ENCODE results near the gene SLC35F5. TPM values are rescaled to one million over a fixed set of nuclear protein-coding genes. Genes with fewer than 3 reads are reported as not detected.

The SLC35F5 gene, protein sequence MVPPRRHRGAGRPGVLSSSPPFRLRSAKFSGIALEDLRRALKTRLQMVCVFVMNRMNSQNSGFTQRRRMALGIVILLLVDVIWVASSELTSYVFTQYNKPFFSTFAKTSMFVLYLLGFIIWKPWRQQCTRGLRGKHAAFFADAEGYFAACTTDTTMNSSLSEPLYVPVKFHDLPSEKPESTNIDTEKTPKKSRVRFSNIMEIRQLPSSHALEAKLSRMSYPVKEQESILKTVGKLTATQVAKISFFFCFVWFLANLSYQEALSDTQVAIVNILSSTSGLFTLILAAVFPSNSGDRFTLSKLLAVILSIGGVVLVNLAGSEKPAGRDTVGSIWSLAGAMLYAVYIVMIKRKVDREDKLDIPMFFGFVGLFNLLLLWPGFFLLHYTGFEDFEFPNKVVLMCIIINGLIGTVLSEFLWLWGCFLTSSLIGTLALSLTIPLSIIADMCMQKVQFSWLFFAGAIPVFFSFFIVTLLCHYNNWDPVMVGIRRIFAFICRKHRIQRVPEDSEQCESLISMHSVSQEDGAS
- total RNA-seq, result 10 to 100 TPM; 43.9 to 75.3 (median 58.0) TPM

- intact Hi-C loops (cut with DNase I), result no loop called here
- Histone ChIP-seq H3K4me1 (peaks cover 3 to 35% (median 16%) of the 10 kb centered on the region in 3 donors), H3K4me3 (peak within 1 kb of the TSS; percentile 89 to 95 (median 94)), H3K9me3 (no peaks in the 10 kb centered on the region), H3K27me3 (no peaks in the 10 kb centered on the region), H3K27ac (peak within 1 kb of the TSS; percentile 97 to 98 (median 97)), H3K36me3 (peaks cover 0 to 11% (median 0%) of the 10 kb centered on the region in 3 donors)
- peak in 3 of 4 donors; percentile 48 to 90 (median 78) for TF ChIP-seq POLR2A (IDR thresholded peaks at IDR 0.05)
- peak in 3 of 6 experiments; percentile 4 to 37 (median 5) for TF ChIP-seq CTCF (IDR thresholded peaks at IDR 0.05)
- peak; percentile 59 for DNase-seq
- WGBS, 2 donors, result 0 to 1% methylated on average over 28 to 29 of the region's 76 CpGs
Observed at GRCh38 chr2:113756355-113757137, at the start of gene SLC35F5. Gene SLC35F5 (minus strand): TSS chr2:113756642. CDS start chr2:113756409, 233 bp downstream.

- intact Hi-C loops (cut with DNase I), result no loop called here
- Histone ChIP-seq H3K4me1 (peaks cover 0 to 8% (median 0%) of the 10 kb centered on the region in 3 donors), H3K27me3 (no peaks in the 10 kb centered on the region), H3K36me3 (no peaks in the 10 kb centered on the region), H3K27ac (no peak overlapping the region), H3K4me3 (no peak overlapping the region), H3K9me3 (no peaks in the 10 kb centered on the region)
- TF ChIP-seq POLR2A (IDR thresholded peaks at IDR 0.05) (no peak), CTCF (IDR thresholded peaks at IDR 0.05) (no peak)
- DNase-seq, result no peak
- 83 to 84% methylated on average over 4 of the region's 4 CpGs for WGBS, 2 donors
Observed at GRCh38 chr2:113799375-113799774, 42.9 kb upstream of the SLC35F5 start.

DNA sequence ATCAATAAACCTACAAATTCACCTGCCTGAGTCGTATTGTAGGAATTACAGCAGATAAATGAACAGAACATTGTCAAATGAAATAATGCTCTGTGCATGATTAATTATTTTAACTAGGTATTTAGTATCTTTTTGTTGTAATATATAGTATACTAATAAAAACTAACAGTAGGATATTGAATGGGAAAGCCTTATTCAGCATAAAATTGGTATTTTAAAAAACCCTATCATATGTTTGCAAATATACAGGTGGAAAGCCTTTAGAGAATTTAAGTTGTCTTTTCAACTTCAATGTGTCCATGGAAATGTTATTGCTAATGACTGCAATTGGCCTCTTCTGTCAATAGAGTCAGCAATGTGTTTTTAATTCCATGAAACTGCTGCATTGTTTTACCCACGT lies 40.8 kb upstream of the SLC35F5 start:
- intact Hi-C loops (cut with DNase I), result no loop called here
- no peak for DNase-seq
- no peaks in the 10 kb centered on the region for H3K9me3 ChIP-seq
- H3K27ac ChIP-seq, result no peak overlapping the region
- 29 to 39% methylated on average over 2 of the region's 2 CpGs for WGBS, 2 donors
- no peak for TF ChIP-seq POLR2A (IDR thresholded peaks at IDR 0.05)
- TF ChIP-seq CTCF (IDR thresholded peaks at IDR 0.05), result no peak
- H3K4me3 ChIP-seq, result no peak overlapping the region
- H3K36me3 ChIP-seq, result no peaks in the 10 kb centered on the region
- H3K4me1 ChIP-seq, result peaks cover 0 to 4% (median 0%) of the 10 kb centered on the region in 3 donors
- H3K27me3 ChIP-seq, result no peaks in the 10 kb centered on the region

GRCh38 chr2:113796592-113797175 lies 40.2 kb upstream of the SLC35F5 start:
- no peak for DNase-seq
- no peak overlapping the region for H3K4me3 ChIP-seq
- TF ChIP-seq CTCF (IDR thresholded peaks at IDR 0.05) (no peak), POLR2A (IDR thresholded peaks at IDR 0.05) (no peak)
- no peaks in the 10 kb centered on the region for H3K27me3 ChIP-seq
- H3K9me3 ChIP-seq, result no peaks in the 10 kb centered on the region
- H3K4me1 ChIP-seq, result peaks cover 0 to 4% (median 0%) of the 10 kb centered on the region in 3 donors
- intact Hi-C loops (cut with DNase I), result no loop called here
- 70 to 71% methylated on average over 6 of the region's 6 CpGs for whole genome bisulfite sequencing, 2 donors
- no peak overlapping the region for H3K27ac ChIP-seq
- no peaks in the 10 kb centered on the region for H3K36me3 ChIP-seq
